ENCODE measurements around the gene KCNN4.
"Not testable (repeated sequence)": the region's sequence is repeated elsewhere in the genome, so short reads cannot be mapped to it uniquely, and the experiment has no call there.

KCNN4 gene

DNA sequence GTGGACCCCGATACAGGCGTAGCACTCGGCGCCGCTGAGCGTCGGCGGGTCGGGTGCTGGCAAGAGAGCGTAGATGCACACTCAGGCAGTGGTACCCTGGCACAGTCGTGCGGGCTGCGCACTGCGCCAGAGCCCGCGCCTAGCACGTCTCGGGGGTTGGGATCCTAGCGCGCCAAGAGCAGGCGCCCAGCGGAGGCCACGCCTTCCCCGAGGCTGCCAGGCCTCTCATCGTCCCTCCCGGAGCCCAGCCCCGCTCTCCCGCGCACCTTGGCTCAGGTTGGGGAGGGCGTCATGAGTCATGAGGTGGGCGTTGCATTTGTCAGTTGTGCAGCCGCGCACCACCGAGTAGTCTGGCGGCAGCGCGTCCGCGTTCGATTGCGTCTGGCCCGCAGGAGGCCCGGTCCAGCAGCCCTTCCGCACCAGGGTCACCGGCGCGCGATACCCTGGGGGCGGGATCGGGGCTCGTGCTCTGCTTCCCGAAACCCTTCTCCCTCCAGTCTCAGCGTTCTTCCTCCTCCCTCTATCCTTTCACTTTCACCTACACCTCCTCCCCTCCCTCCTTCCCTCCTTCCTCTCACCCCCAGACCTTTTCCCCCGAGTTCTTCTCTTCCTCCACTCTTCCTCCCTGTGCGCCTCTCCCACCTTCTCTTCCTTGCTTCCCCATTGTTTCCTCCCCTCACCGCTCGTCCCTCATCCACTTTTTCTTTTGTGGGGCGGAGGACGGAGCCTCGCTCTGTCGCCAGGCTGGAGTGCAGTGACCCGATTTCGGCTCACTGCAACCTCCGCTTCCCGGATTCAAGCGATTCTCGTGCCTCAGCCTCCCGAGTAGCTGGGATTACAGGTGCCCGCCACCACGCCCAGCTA, 18.0 kb upstream of the KCNN4 start:
- DNase-seq (ENCODE audit: low spot score) = no peak

DNA sequence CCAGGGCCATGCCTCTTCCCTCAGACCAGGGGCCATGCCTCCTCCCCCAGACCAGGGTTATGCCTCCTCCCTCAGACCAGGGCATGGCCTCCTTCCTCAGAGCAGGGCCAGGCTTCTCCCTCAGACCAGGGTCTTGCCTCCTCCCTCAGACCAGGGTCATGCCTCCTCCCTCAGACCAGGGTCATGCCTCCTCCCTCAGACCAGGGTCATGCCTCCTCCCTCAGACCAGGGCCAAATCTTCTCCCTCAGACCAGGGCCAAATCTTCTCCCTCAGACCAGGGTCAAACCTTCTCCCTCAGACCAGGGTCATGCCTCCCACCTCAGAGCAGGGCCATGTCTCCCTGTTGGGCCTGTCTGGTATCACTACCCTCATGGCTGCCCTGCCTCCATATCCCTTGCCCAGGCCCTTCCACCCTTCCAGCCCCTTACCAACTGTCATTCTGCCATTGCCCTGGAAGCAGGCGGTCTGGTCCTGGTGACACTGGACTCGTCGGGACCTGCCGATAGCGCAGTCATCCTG, 17.3 kb upstream of the KCNN4 start:
- DNase-seq (ENCODE audit: low spot score) = no peak

DNA sequence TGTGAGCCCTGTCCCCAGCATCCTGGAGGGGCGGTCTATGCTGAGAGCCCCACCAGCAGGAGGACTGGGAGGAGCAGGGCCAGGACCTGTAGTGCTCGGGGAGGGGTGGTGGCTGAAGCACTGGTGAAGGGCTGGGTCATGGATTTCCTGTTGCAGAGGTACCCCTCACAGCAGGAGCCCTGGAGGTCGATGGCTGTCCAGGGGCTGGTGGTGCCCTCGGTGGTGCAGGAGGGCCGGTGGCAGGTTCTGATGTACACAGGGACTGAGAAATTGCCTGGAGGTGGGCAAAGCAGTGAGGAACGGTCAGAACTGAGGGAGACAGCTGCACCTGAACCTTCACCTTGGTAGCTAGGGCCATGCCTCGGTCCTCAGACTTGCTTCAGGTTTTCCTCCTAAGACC, 16.8 kb upstream of the KCNN4 start:
- no peak for DNase-seq (ENCODE audit: low spot score)

DNA sequence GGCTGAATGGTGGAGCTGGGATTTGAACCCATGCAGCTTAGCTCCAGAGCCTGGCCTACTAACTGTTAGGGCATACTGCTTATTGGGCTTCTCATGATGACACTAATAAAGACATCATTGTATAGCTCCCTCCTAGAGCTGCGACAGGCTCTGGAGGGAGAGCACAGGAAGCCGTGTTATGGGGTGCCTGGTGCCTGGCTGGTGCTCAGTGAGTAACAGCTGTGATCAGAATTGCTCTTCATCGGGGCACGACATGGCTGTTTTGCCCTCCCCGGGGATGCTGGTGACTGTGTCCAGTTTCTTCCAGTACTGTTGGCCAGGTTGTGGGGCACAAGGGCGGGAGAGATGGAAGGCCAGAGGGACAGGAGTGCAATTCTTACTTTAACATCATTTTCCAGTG, 16.3 kb upstream of the KCNN4 start:
- no peak for DNase-seq (ENCODE audit: low spot score)

DNA sequence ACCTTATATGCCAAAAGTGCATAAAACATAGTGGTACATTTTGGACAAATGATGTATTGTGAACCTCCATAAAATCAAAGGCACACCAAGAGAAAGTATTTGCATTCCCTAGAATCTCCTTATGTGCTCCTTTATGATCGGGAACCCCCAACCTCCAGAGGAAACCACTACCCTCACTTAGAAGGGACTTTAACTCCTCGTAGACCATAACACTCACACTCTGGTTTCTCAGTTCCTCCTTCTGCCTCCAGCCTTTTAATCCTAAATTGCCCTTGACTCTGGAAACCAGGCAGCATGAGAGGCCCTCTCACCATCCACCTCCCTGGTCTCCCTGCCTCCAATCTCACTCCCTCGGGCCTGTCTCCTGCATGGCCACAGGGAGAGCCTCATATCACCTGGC, 9.8 kb upstream of the KCNN4 start:
- no peak for DNase-seq (ENCODE audit: low spot score)

DNA sequence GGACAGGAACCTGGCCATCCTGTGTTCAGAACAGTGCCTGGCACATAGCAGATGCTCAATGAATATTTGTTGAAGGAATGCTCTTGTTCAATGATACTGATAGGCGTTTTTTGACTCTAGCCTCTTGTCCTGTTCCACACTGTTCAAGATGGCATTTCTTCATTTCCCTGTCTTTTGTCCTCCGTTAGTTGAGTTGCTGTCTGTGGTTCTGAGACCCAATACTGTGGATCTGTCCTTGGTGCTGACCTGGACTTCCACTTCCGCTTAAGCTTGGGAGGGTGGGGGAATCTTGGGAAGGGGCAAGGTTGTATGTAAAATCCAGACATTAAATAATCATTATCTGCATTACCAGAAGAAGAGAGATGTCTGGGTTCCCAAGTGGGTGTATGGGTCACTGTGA, 8.3 kb upstream of the KCNN4 start:
- no peak for DNase-seq (ENCODE audit: low spot score)

DNA sequence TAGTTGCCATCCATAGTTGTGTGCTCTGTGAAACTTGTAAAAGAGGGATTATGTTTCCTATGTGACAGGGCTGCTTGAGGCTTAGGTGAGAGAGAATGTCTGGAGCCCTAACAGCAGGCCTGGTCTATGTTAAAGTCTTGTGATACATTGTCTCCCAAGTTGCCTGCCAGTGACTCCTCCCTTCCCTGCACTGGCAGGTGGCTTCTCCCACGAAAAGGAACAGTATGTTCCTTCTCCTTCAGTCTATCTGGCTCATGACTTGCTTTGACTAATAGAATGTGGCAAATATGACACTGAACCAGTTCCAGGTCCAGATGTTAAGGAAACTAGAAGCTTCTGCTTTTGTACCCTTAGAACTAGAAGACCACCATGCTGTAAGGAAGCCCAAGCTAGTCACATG, 5.9 kb upstream of the KCNN4 start:
- DNase-seq (ENCODE audit: low spot score) = no peak

DNA sequence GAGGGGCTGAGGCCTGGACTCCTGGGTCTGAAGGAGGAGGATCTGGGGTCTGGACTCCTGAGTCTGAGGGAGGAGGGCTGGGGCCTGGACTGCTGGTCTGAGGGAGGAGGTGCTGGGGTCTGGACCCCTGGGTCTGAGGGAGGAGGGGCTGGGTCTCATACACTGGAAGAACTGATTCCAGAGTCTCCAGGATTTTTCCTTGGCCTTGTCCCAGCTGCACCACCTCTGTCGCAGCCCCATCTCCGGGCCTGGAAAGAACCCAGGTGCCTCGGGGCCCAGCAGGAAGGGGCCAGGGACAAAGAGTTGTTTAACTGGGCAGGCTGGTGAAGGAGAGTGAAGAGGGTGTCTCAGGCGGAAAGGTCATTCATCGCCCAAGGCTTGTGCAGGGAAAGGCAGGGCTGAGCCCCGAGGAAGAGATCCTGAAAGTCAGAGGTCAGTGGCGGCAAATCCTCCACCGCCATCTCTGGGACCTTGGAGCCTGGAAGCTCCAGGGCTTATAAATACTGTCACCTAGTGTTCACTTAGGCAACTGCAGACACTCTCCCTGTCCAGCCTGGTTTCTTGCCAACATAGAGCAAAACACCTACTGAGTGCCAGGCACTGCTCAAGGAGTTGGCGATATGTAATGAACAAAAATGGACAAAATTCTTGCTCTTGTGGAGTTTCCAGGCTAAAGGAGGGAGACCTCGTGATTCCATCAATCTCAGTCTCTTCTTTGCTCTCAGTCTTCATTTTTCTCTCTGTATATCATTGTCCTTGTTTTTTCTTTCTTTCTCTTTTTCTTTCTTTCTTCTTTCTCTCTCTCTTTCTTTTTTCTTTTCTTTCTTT, 4.4 kb upstream of the KCNN4 start:
- peak; percentile 83 for DNase-seq (ENCODE audit: low spot score)

DNA sequence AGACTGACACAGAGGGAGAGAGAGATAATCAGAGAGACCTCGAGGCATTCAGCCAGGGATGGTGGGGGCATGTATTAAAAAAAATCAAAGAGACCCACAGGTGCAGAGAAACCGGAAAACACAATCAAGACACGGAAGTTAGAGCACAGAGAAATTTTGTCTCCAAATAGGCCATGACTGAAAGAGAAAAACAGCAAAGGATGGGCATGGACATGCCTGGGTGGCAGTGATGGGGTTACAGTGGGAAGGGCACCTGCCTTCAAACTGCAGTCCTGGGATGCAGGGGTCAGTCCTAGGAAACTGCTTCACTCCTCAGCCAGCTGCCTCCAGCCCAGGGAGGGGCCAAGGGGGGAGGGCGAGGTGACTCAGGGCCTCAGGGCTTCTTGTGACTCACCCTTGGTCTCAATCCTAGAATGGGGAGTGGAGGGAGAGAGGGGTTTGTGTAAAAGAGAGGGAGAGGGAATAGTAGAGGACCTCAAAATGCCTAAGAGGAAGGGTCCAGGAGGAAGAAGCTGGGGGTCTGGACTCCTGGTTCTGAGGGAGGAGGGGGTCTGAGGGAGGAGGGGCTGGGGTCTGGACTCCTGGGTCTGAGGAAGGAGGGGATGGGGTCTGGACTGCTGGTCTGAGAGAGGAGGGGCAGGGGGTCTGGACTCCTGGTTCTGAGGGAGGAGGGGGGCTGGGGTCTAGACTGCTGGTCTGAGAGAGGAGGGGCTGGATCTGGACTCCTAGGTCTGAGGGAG, 3.6 kb upstream of the KCNN4 start:
- DNase-seq (ENCODE audit: low spot score) = peak; percentile 76

DNA sequence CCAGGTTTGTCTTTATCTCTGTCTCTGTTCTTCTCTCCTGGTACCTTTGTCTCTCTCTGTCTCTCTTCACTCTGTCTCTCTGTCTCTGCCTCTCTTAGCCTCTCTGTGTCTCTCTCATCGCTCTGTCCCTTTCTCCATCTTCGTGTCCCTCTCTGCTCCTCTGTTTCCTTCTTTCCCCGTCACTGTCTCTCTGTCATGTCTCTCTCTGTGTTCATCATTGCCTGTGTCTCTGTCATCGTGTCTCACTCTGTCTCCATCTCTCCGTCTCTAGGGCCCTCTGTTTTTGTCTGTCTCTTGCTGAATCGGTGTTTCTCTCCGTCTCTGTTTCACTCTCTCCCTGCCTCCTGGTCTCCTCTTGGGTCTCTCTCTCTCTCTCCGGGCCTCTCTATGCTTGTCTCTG, 2.9 kb upstream of the KCNN4 start:
- DNase-seq (ENCODE audit: low spot score) = no peak

DNA sequence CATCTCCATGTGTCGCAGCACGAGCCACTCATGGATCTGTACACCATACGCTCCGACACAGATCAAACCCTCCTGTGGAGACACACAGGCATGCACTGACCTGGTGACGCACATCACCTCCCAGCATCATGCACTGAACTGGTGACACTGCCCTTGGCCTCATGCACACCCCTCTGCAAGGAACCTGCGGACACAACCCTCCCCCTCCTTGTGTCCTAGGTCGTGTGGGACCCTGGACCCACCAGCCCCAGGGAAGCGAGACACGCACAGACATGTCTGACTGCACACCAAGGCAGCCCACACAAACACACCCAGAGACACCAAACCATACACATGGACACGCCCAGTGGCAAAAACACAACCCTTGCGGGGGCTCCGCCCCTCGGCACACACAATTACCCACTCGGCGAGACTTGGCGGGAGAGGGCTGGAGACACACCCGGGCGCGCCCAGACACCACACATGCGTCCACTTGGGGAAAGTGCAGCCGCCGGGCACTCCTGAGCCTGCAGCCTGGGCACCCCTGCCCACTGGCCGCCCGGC, 2.0 kb upstream of the KCNN4 start:
- DNase-seq (ENCODE audit: low spot score) = no peak

DNA sequence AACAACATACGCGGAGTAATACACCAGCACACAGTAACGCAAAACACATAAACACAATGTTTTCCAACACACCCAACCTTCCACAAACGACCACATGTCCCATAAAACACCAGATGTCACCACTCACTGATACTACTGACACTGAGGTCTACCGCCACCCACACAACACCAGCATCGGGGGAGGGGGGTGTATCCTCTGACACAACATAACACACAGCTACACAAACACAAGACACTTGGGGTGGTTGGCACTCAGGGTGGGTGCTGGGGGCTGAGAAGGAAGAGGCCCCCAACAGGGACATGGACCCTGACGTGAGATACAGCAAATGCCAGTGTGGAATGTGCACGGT, 1.5 kb upstream of the KCNN4 start:
- no peak for DNase-seq (ENCODE audit: low spot score)

DNA sequence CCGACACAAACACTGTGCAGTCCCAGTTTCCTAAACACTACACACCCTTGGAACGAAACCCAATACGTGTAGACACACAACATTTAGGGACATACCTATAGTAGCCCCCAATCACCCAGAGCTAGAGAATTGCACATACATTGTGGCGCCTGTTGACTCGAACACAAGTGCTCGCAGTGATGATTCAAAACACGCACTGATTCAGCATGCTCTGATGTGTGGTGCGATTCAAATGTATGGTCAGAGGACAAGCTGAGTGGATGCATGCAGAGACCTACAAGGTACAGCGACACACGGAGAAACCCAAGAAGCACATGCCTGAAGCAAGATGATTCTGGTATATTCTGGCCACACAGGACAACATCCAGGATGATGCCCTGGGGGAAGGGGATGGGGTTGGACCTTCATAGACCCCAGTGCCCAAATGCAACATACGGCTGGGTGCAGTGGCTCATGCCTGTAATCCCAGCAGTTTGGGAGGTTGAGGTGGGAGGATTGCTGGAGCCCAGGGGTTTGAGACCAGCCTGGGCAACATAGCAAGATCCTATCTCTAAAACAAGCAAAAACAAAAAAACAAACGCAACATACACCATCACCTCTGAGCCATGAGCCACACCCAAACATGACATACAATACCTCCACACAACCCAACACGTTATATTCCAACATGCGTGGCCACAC, 997 bp upstream of the KCNN4 start:
- DNase-seq (ENCODE audit: low spot score) = peak; percentile 77

DNA sequence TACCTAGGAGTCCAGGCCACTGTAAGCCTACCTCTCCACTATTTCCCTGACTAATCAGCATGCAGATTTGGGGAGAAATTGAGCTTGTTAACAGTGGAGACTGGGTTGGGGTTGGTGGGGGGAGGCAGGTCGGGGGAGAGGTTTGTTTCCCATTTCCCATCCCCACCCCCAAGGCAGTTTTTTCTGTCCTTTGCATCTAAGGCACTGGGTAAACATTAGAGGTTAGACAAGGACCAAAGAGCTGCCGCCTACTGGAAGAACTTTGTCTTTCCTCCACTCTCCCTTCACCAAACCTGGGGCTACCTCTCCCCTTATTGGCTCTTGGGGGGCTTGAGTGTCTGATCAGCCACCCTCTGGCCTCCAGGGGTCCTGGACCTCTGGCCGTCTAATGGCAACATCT, 953 bp downstream of the KCNN4 start:
- DNase-seq (ENCODE audit: low spot score) = peak; percentile 45

DNA sequence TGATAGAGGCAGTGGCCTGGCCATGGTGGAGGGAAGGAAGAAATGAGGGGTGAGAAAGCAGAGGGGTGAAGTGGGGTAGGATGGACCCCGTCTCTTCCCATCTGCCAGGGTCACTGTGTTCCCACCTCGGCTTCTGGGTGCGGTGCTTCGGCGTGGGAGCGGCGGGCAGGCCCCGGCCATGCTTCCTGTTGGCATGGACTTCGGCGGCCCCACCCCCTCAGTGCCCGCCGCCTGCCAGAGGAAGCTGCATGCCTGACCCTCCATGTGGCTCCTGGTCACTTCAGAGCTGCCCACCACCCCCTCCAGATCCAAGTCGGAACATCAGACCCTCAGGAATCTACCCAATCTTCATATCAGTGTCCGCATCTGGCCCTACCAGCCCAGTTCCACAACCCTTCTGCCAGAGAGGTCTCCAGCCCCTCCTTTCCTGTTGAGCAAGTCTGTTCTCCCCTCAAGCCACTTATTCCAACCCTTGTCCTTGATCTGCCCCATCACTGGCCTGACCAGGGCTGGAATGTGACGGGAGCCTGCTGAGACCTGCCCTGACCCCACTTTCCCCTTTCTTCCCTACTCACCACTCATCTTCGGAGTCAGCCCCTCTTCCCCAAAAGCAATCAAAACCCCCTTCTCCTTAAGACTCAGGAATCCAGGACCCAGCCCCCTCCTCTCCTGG, 1.5 kb downstream of the KCNN4 start:
- DNase-seq (ENCODE audit: low spot score) = no peak

DNA sequence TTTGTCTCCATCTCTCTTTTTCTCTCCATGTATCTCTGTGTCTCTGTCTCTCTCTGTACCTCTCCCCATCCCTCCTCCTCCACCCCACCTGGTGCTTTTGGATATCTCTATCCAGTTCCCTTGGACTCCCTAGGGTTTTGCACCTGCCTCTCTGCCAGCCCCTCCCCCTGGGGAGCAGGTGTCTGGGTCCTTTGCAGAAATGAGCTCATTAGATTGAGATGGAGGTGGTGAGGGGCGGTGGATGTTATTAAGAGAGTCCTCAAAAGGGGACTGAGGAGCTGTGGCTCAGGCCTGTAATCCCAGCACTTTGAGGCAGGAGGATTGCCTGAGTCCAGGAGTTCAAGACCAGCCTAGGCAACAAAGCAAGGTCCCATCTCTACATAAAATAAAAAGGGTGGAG, 2.1 kb downstream of the KCNN4 start:
- DNase-seq (ENCODE audit: low spot score) = no peak

DNA sequence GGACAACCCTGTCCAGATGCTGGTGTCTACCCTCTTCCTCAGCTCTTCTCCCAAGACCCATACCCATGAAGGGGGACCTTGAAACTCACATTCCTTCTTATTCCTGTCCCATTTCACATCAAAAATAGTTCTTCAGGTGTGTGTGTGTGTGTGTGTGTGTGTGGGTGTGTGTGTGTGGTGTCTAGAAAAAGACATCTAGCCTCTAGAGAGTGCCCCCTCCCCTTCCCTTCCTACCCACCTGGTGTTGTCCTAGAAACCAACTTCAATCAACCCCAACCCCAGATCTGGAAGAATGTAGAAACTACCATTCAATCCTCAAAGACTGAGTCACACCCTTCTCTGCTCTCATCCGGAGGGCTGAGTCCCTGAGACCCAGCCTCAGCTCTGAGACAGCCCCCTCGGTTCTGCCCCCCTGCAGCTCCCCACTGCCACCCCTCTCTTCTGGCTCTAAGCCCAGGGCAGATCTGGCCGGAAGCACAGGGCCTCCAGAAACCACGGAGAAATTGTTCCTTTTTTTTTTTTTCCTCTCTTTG, 3.5 kb downstream of the KCNN4 start:
- DNase-seq (ENCODE audit: low spot score) = no peak

DNA sequence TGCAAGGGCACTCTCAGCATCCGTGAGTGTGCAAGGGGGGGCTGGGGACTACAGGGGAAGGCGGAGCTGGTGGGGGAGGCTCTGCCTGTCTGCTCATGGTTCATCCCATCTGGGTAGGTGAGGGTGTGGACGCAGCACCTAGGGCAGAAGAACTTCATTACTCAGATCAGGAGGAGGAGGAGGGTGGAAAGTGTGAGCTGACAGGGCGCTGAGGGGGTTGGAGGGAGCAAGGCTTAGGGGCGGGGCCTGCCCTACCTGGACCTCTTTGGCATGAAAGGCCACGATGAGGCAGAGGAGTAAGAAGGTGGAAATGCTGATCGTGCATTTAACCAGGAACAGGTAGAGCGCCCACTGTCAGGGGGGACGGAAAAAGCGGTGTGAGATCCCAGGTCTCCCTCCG, 4.5 kb downstream of the KCNN4 start:
- DNase-seq (ENCODE audit: low spot score) = peak; percentile 52

DNA sequence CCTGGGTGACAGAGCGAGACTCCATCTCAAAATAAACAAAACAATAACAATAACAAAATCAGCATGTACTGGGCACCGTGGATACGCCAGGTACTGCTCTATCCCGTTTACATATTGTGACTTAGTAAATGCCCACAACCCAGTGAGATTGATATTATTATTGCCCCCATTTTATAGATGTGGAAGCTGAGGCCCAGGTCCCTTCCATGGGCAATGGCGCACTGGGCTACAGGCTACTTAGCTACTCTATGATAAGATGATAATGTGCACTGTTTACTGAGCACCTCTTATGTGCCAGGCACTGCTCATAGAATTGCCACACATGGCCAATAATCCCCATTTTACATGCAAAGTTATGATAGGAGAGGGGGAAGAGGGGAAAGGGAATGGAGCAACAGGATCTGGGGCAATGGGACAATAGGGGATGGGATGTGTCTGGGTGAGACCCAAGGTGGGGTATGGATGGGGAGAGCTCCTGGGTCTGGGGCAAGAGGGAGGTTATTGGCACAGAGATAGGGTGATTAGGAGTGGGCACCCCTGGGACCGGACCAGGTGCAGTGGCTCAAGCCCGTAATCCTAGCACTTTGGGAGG, 5.4 kb downstream of the KCNN4 start:
- no peak for DNase-seq (ENCODE audit: low spot score)

DNA sequence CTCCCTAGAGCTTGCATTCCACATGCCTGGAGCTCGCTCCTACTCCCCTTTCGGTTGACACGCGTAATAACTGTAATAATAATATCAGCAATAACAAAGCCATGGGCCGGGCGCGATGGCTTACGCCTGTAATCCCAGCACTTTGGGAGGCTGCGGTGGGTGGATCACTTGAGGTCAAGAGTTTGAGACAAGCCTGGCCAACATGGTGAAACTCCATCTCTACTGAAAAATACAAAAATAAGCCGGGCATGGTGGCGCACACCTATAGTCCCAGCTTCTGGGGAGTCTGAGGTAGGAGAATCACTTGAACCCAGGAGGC, 5.9 kb downstream of the KCNN4 start:
- not testable (repeated sequence) for DNase-seq (ENCODE audit: low spot score)
